Fibroblast of lung (primary cell): ENCODE data around the gene SSB. TPM values are rescaled to one million over a fixed set of nuclear protein-coding genes. Genes with fewer than 3 reads are reported as not detected.

Experiments
- DNase-seq, 2 donors: peaks; one replicate each; pipeline versions ENCODE4 v3.0.0 to v3.0.0-alpha.2; 2010; ENCODE audit warnings: low read depth in 2 of 2
- H2AFZ ChIP-seq: 2 replicates; pipeline ENCODE4 v1.5.1; 2012; ENCODE audit warnings: low read length, control low read depth, inconsistent platforms
- H3K27ac ChIP-seq: 2 replicates; pipeline ENCODE4 v1.5.1; 2011; ENCODE audit warnings: low read length, control low read depth; ENCODE audit not compliant: insufficient read depth
- H3K27me3 ChIP-seq: 2 replicates; pipeline ENCODE4 v1.5.1; 2011; ENCODE audit warnings: mild to moderate bottlenecking, low read length; ENCODE audit not compliant: control insufficient read depth, insufficient read depth
- H3K36me3 ChIP-seq: 2 replicates; pipeline ENCODE4 v1.5.1; 2011; ENCODE audit warnings: low read length; ENCODE audit not compliant: control insufficient read depth, insufficient read depth
- H3K4me1 ChIP-seq: 2 replicates; pipeline ENCODE4 v1.5.1; 2011; ENCODE audit warnings: low read length; ENCODE audit not compliant: control insufficient read depth, insufficient read depth; ENCODE audit errors: extremely low read depth
- H3K4me2 ChIP-seq: 2 replicates; pipeline ENCODE4 v1.5.1; 2011; ENCODE audit warnings: low read length, control low read depth; ENCODE audit not compliant: insufficient read depth; ENCODE audit errors: extremely low read depth
- H3K4me3 ChIP-seq, 4 experiments: fragments of 200-600 bp in 1 of 4; sonication (generic) in 1 of 4; replicated peaks in 1 of 4; 2 replicates each; pipeline ENCODE4 v1.5.1; 2011 to 2016; ENCODE audit warnings: low read length in 4 of 4, low read depth in 3 of 4, mild to moderate bottlenecking in 3 of 4, control low read depth in 2 of 4, inconsistent platforms in 1 of 4, mixed read lengths in 1 of 4; ENCODE audit not compliant: insufficient read depth in 1 of 4; ENCODE audit errors: control extremely low read depth in 1 of 4
- H3K79me2 ChIP-seq: 2 replicates; pipeline ENCODE4 v1.5.1; 2012; ENCODE audit warnings: mild to moderate bottlenecking, low read length, inconsistent platforms; ENCODE audit not compliant: control insufficient read depth, insufficient read depth
- H3K9ac ChIP-seq: 2 replicates; pipeline ENCODE4 v1.5.1; 2011; ENCODE audit warnings: mild to moderate bottlenecking, low read length, control low read depth; ENCODE audit not compliant: insufficient read depth
- H3K9me3 ChIP-seq: 2 replicates; pipeline ENCODE4 v1.5.1; 2012; ENCODE audit warnings: low read depth, low read length; ENCODE audit not compliant: control insufficient read depth, insufficient read depth
- H4K20me1 ChIP-seq: 2 replicates; pipeline ENCODE4 v1.5.1; 2011; ENCODE audit warnings: low read length; ENCODE audit not compliant: control insufficient read depth, insufficient read depth; ENCODE audit errors: extremely low read depth
- EZH2 ChIP-seq: IDR thresholded peaks from 2 replicates; pipeline ENCODE4 v1.5.1; 2012; ENCODE audit warnings: low read length, control low read depth, mild to moderate bottlenecking; ENCODE audit errors: missing control alignments
- polyA plus RNA-seq, 2 donors: library from polyadenylated mRNA; depleted of rRNA in 1 of 2; stranded (reverse) in 1 of 2; unstranded in 1 of 2; fragments of >200 nt; gene quantifications; 2 replicates each; pipeline ENCODE4 v1.2.1, GENCODE V29; 2011 to 2012; ENCODE audit warnings: missing spikeins in 1 of 2
- total RNA-seq: library from RNA; depleted of rRNA; stranded (reverse); fragments of >200 nt; gene quantifications from 2 replicates; pipeline ENCODE4 v1.2.1, GENCODE V29; 2014
- TF ChIP-seq, protein P1 (sequence below), 2 donors: IDR thresholded peaks in 1 of 2; conservative IDR thresholded peaks in 1 of 2; 1 replicate in 1 of 2; 2 replicates in 1 of 2; pipeline ENCODE4 v1.5.1; 2011 to 2012; ENCODE audit warnings: low read length in 2 of 2, control low read depth in 1 of 2, inconsistent platforms in 1 of 2, low read depth in 1 of 2, mild to moderate bottlenecking in 1 of 2

The SSB gene
- total and polyA plus RNA-seq, 2 donors (not counting 1 experiment from before 2014, with no cell fraction given), result 83.6 to 138 TPM

- Histone ChIP-seq H3K27ac (no peak overlapping the region), H3K4me3 (no peak overlapping the region), H3K4me1 (no peaks in the 10 kb centered on the region), H3K9ac (no peak overlapping the region), H3K9me3 (no peaks in the 10 kb centered on the region), H4K20me1 (no peaks in the 10 kb centered on the region), H3K27me3 (no peaks in the 10 kb centered on the region), H3K79me2 (no peaks in the 10 kb centered on the region), H3K4me2 (no peak overlapping the region), H3K36me3 (no peaks in the 10 kb centered on the region), H2AFZ (no peak overlapping the region)
- DNase-seq, result no peak
- TF ChIP-seq, protein P1, sequence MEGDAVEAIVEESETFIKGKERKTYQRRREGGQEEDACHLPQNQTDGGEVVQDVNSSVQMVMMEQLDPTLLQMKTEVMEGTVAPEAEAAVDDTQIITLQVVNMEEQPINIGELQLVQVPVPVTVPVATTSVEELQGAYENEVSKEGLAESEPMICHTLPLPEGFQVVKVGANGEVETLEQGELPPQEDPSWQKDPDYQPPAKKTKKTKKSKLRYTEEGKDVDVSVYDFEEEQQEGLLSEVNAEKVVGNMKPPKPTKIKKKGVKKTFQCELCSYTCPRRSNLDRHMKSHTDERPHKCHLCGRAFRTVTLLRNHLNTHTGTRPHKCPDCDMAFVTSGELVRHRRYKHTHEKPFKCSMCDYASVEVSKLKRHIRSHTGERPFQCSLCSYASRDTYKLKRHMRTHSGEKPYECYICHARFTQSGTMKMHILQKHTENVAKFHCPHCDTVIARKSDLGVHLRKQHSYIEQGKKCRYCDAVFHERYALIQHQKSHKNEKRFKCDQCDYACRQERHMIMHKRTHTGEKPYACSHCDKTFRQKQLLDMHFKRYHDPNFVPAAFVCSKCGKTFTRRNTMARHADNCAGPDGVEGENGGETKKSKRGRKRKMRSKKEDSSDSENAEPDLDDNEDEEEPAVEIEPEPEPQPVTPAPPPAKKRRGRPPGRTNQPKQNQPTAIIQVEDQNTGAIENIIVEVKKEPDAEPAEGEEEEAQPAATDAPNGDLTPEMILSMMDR (conservative IDR thresholded peaks at IDR 0.05 in 1 of 2, IDR thresholded peaks at IDR 0.05 in 1 of 2; ENCODE audit: low read depth in 1 of 2, low read length in 2 of 2), result no peak
- TF ChIP-seq EZH2, result no peak
These were observed 42.3 kb upstream of the SSB start for GRCh38 chr2:169756342-169756741.

- Histone ChIP-seq H3K4me1 (no peaks in the 10 kb centered on the region), H3K9ac (no peak overlapping the region), H3K36me3 (no peaks in the 10 kb centered on the region), H3K27me3 (no peaks in the 10 kb centered on the region), H3K4me2 (no peak overlapping the region), H3K9me3 (no peaks in the 10 kb centered on the region), H3K79me2 (no peaks in the 10 kb centered on the region), H3K4me3 (no peak overlapping the region), H3K27ac (no peak overlapping the region), H4K20me1 (no peaks in the 10 kb centered on the region), H2AFZ (no peak overlapping the region)
- TF ChIP-seq EZH2, result no peak
- TF ChIP-seq, protein P1 (conservative IDR thresholded peaks at IDR 0.05 in 1 of 2, IDR thresholded peaks at IDR 0.05 in 1 of 2; ENCODE audit: low read depth in 1 of 2, low read length in 2 of 2), result no peak
- no peak for DNase-seq
These were observed 41.3 kb upstream of the SSB start for GRCh38 chr2:169757356-169757755.

DNA sequence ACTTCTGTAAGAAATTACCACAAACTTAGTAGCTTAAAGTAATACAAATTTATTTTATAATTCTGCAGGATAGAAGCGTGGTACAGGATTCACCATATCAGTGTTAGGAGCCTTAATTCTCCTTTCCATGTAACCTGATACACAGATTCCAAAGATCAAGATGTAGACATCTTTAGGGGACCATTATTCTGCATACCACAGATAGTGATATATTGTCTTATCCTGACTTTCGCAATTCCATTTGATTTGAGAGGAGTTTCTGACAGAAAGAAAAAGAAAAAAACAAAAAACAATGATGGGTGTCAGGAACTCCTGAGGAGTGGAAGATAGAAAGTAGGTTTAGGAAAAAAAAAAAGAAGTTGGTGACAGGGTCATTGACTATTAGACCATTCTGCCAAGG is 40.9 kb upstream of the SSB start:
- H3K27me3 ChIP-seq, result no peaks in the 10 kb centered on the region
- no peak overlapping the region for H3K9ac ChIP-seq
- H2AFZ ChIP-seq, result no peak overlapping the region

More for the DNA sequence above, 40.9 kb upstream of the SSB start:
- Histone ChIP-seq H3K4me2 (no peak overlapping the region), H3K79me2 (no peaks in the 10 kb centered on the region), H3K36me3 (no peaks in the 10 kb centered on the region), H4K20me1 (no peaks in the 10 kb centered on the region), H3K4me1 (no peaks in the 10 kb centered on the region), H3K9me3 (no peaks in the 10 kb centered on the region), H3K4me3 (no peak overlapping the region), H3K27ac (no peak overlapping the region)
- TF ChIP-seq EZH2, result no peak
- TF ChIP-seq, protein P1 (conservative IDR thresholded peaks at IDR 0.05 in 1 of 2, IDR thresholded peaks at IDR 0.05 in 1 of 2; ENCODE audit: low read depth in 1 of 2, low read length in 2 of 2), result no peak
- no peak for DNase-seq
